HuH-7.5 (cell line): ENCODE results near the gene SMARCC2.

ENCODE experiments used
- DNase-seq: peaks from one replicate; pipeline ENCODE4 v3.0.0; 2011; ENCODE audit warnings: low spot score

Gene SMARCC2

DNA sequence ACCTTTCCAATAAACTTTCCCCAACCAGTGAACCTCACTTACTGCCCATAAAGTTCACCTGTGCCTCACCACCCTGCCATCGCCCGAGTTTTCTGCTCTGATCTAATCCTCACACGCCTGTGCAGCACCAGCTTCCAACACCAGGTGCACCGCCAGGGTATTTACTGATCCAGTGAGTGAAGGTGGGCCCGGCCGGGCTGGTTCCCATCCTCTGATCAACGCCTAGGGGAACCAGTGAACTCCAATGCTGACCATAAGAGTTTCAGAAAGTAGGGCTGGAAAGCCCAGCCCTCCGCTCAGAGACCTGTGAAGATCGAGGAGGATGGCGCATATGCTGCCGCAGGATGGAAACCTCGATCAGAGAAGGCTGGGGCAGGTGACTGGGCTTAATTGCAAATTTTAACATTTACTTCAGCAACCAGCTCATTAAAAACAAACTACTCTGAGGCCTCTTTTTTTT, 37.6 kb downstream of the SMARCC2 start:
- DNase-seq: peak; percentile 71

DNA sequence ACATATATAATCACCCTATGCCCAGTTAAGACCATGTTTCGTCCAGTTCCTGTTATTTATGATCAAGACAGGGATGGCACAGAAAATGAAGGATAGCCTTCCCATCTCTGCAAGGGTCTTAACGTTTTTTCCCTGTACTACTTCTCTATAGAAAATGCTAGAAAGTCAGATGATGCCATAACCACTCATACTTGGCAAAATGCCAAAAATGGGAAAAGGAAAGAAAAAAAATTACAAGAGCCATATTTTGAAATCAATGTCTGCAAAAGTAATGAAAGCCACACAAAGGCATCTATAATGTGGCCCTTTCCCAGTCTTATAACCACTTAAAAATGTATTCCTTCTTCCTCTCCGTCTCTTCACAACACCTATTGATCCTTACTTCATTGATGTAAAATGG, 38.7 kb downstream of the SMARCC2 start:
- no peak for DNase-seq

DNA sequence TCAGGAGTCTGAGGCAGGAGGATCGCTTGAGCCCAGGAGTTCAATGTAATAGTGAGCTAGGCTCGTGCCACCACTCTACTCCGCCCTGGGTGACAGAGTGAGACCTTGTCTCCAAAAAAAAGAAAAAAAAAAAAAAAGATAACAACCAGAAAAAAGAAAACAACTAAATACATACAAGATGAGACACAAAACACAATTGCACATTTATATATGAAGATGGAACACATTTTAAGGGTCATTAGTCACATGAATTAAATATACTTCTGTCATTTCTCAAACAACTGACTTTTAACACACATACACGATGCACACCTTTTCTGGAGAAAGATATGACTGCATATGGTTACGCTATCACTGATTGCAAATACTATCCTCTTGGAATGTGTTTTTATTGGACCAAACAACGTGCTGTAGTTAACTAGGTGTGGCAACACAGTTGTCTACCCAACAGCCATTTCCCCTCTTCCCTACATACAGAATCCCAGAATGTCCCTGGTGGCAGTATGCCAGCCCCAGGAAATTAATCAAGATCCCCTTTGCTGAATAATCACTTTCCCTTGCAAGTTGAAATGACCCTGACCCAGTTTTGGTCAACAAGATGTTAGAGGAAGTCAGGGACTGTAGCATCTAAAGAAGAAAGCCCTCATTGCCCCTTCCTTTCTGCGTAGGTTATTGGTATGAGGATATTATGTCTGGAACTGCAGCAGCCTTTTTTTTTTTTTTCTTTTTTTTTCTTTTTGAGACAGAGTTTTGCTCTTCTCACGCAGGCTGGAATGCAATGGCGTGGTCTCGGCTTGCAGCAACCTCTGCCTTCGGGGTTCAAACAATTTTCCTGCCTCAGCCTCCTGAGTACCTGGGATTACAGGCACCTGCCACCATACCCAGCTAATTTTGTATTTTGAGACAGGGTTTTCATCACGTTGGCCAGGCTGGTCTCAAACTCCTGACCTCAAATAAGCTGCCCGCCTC, 42.5 kb downstream of the SMARCC2 start:
- no peak for DNase-seq

DNA sequence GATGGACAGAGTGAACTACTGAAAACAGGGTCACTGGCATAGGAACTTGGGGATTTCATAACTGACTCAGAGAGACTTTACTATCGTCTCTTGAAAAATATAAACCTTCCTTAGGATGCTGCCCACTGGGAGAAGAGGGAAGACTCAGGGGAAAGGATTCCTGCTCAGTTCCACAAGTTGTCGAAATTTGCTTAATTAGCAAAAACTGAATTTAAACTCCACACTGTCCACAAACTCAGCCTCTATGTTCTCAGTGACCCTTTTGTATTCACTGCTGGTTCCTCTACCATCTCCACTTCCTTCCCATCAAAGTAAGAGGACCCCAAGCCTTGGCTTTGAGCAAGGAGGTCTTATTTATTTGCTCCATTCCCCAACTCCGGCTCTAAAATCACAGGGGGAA, 44.1 kb downstream of the SMARCC2 start:
- no peak for DNase-seq

DNA sequence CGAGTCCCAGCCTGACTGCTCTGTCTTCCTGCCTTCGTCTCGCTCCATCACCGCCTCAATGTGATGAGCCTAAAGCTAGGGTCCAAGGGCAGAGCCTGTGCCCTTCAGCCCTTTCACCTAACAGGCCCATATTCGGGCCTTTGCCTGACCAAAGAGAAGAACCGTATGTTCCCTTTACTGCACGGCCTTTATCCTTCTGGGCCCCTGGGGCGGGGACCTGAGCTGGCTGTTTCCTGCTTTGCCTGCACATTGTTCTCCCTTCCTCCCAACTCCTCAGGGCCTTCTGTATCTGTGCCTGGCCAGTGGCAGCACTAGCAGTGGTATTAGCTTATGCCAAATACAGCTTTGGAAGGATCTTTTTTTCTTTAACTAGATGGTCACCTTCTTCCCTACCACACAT, 45.4 kb downstream of the SMARCC2 start:
- no peak for DNase-seq

DNA sequence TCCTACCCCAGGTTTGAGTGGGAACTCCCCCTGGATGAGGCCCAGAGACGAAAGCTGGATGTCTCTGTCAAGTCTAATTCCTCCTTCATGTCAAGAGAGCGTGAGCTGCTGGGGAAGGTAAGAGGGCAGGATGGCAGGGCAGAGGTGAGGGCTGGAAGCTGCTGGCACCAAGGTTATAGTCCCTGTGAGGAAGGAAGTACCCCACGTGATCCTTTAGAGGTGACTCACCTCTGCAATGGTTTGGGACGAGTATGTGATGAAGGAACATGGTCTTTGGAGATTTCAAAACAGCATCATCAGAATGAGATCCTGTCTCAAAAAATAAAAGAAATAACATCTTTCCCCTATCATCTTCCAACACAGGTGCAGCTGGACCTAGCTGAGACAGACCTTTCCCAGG, 46.1 kb downstream of the SMARCC2 start:
- DNase-seq: no peak

DNA sequence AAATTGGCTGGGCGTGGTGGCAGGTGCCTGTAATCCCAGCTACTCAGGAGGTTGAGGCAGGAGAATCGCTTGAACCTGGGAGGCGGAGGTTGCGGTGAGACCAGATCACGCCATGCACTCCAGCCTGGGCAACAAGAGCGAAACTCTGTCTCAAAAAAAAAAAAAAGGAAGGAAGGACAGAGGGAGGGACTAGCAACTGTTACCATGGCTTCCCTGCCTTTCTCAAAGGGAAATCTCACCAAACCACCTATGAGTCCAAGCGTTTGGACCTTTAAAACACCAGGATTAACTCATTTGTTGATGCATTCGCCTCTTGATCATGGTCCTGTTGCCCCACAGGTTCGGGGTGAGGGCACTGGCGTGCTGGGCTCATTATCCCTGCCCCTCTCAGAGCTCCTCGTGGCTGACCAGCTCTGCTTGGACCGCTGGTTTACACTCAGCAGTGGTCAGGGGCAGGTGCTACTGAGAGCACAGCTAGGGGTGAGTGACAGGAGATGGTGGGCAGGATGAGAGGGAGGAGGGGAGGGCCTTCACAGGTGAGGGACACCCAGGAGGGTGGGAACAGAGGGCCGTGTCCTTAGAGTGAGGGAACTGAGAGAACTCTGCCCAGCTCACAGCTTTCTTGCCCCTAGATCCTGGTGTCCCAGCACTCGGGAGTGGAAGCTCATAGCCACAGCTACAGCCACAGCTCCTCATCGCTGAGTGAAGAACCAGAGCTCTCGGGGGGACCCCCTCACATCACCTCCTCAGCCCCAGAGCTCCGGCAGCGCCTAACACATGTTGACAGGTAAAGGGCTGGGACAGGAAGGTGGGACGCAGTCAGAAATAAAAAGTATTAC, 47.1 kb downstream of the SMARCC2 start:
- no peak for DNase-seq

DNA sequence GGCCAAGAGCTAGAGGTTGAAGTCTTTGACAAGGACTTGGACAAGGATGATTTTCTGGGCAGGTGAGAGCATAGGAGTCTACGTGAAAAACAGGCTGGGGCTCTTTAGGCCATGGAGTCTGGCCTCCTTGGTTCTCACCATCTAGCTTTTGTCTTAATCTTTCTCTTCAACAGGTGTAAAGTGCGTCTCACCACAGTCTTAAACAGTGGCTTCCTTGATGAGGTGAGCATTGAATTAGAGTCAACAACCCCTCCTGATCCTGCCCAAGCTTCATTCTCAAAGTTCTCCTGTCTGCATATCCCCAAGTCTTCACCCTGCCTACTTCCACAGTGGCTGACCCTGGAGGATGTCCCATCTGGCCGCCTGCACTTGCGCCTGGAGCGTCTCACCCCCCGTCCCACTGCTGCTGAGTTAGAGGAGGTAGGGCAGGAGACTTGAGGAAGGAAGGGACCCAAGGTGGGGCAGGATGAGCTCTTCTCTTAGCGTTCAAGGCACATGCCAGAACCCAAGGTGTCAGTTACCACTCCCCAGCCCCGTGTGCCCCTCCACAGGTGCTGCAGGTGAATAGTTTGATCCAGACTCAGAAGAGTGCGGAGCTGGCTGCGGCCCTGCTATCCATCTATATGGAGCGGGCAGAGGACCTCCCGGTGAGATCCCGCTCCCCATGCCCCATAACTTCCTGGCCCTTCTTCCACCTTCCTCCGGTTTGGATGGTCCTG, 51.3 kb downstream of the SMARCC2 start:
- DNase-seq: no peak

DNA sequence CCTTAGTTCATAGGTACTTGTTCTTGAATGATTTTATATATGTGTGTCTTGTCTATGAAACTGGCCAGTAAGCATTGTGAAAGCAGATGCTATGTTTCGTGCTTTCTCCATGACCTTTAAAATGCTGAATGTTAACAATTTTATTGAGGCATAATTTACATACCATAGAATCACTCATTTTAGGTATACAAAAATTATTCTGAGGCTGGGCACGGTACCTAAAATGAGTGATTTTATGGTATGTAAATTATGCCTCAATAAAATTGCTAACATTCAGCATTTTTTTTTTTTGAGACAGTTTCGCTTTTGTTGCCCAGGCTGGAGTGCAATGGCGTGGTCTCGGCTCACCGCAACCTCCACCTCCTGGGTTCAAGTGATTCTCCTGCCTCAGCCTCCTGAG, 54.4 kb downstream of the SMARCC2 start:
- DNase-seq: no peak

DNA sequence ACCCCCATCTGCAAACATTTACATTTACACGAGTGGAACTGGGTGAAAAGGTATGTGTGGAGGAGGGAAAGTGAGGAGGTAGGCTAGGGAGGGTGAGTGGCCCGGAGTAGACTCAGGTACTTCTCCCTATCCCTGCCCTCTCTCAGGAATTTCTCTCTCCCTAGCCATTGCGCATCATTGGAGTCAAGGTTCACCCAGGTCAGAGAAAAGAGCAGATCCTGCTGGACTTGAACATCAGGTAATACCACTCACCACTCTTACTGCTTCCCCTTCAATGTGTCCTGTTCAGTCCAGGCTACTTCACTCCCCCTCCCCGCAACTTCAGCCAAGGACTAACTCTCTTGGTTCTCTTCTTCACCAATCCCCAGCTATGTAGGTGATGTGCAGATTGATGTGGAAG, 58.4 kb downstream of the SMARCC2 start:
- no peak for DNase-seq

DNA sequence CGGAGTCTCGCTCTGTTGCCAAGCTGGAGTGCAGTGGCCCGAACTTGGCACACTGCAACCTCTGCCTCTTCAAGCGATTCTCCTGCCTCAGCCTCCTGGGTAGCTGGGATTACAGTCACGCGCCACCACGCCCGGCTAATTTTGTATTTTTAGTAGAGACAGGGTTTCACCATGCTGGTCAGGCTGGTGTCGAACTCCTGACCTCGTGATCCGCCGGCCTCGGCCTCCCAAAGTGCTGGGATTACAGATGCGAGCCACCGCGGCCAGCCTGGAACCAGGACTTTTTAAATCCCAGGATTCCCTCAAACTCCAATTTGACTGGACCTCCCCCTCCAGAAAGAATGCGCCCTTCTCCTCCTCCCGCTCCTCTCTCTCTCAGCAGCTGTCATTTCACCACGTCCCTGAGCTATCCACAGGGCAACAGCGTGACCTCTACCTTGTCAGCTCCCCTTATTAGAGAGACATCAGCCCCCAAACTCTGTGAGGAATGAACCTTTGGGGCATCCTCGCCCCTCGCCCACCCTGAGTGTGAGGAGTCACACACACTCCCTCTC, 59.3 kb downstream of the SMARCC2 start:
- no peak for DNase-seq

DNA sequence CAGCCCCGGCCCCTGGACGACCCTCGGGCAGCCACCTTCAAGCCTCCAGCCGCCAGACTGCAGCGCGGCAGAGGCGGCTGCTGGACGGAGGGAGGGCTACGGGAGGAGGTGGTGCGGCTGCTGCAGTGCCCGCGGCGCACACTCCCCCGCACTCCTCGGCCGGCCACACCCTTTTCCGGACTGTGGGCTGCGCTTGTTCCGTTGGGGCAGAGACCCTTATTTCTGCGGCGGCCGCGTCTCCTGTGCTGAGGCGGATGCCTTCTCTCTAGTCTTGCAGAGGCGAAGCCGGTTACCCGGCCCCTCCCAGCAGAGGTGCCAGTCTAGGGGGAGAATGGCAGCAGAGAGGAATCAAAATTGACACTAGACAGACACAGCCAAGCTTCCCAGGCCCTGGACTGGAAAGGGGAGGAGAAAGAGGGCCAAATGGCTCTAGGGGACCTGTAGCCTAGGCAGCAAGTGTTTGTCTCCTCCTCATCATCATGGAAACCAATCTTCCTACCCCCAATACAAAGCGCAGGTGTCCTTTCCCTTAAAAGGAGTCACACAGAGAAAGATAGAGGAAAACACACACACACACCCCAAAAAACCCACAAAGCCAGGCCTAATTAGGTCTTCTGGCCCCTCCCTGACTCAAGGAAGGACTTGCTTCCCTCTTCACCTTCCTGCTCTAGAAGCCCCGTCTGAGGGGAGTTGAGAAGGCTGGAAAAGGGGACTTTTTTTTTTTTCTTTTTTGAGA, 59.9 kb downstream of the SMARCC2 start:
- no peak for DNase-seq

DNA sequence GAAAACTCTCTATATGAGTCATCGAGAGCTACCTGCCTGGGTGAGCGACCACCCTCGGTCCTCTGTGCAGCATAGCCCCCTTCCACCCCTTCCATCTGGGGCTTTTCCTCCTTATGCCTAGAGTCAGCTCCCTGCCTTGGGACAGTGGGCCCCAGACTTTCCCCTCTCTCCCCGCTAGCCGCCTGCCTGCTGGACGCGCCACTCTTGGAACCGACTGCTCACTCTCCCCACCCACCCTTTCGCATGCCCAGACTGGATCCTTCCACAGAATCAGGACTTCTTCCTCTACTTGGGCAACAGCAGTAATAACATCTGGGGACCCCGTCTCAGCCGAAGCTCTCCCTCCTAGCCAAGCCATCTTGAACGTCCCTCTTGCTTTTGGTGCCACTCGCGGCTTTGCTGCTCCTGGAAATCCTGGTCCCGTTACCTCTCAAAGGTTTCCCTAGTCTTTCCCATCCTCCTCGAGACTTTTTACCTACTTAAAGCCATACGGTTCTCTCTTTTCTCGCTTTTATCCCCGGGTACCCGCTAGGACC, 60.5 kb downstream of the SMARCC2 start:
- DNase-seq: no peak

DNA sequence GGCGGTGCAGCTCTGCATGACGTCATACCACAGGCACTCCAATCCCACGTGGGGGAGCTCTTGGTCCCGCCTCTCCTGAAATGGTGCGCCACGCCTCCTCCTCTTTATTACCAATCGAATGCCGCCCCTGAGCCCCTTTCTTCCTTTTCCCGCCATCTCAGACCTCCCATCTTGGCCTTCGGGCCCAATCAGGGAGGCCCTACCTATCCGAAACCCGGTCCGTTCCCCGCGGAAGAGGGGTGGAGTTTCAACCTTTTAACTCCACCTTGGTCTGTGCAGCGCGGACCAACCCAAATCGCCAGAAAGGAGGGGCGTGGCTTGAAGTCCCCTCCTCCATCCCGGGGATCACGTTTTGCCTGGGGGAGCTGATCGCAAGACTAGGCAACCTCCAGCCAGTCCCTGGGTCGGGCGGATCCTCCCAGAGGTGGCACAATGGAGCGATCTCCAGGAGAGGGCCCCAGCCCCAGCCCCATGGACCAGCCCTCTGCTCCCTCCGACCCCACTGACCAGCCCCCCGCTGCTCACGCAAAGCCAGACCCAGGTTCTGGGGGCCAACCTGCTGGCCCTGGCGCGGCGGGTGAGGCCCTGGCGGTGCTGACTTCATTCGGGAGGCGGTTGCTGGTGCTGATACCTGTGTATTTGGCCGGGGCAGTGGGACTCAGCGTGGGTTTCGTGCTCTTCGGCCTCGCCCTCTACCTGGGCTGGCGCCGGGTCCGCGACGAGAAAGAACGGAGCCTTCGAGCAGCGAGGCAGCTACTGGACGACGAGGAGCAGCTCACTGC, 61.2 kb downstream of the SMARCC2 start, which contains the start of gene ESYT1:
TSS of gene ESYT1 (plus strand) at position 380 of the 782 bp plus-strand sequence. CDS start at position 433, 53 bp downstream.
- peak; percentile 92 for DNase-seq

DNA sequence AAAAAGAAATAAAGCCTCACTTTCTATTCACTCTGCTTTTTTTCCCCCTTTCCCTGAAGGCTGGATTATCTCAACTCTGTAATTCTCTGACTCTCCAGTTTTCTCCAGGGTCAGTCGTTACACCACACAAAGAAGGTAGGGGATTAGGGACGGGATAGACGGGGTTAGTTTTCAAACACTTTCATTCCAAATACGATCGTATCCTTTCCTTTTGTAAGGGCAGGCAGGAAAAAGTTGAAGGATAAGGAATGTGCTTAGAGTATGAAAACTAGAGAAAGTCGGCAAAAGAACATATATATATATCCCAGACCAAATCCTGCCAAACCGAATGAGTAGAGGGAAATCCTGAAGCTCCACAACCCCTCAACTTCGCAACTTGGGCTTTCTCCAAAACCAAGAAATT, 61.8 kb downstream of the SMARCC2 start:
- no peak for DNase-seq

DNA sequence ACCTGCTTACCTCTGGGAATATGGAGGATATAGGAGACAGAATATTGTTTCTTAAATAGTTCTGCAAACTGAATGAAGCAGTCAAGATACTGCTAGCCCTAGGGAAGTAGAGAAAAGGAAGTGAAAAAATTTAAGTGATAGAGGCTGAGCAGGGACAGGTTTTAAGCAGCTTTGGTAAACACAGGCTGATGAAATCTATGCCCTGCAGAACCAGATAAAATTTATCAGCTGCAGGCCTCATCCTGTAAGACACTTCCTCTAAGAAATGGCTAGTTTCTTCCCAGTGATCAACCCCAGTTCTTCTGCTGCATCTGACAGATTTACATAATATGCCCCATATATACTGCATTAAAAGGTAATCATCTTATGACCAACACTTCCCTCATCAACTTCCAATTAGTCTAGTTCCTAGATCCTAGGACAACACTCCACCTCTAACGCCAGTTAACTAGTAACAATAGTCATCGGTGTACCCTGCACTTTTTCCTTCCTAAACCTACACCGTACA, 62.5 kb downstream of the SMARCC2 start:
- no peak for DNase-seq

DNA sequence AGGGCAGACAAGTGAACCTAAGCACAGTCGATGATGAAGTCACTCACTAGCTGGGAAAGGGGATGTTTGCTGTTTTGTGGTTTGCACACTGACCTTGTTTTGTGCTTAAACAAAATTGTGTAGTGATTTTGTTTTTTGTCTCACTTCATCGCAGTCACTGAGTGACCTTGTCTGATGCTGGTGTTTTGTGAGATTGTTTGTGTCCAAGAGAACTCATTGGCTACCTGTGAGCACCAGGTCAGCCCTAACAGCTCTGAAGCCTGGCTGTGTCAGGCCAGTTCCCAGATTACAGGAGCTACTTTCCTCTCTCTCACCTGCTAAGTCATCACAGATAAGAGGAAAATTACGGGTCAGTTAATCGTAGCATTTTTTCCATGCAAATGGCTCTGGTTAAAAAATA, 65.2 kb downstream of the SMARCC2 start:
- DNase-seq: no peak

DNA sequence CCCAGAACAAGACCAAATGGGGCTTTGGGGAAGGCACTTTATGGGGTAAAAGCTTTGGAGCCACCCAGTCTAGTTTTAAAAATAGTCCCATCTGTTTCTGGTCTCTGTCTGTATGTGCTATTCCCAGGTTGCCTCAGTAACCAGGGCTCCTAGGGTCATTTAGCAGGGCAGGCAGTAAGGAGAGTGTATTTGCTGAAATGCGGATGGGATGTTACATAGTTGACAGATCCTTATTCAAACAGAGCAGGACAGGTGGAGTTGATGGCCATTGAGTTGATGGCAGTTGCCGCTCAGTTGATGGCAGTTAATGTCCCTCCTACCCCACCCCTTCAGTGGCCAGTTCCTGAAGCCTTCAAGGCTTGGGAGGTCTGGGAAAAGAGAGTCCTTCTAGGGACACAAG, 66.6 kb downstream of the SMARCC2 start:
- peak; percentile 49 for DNase-seq

DNA sequence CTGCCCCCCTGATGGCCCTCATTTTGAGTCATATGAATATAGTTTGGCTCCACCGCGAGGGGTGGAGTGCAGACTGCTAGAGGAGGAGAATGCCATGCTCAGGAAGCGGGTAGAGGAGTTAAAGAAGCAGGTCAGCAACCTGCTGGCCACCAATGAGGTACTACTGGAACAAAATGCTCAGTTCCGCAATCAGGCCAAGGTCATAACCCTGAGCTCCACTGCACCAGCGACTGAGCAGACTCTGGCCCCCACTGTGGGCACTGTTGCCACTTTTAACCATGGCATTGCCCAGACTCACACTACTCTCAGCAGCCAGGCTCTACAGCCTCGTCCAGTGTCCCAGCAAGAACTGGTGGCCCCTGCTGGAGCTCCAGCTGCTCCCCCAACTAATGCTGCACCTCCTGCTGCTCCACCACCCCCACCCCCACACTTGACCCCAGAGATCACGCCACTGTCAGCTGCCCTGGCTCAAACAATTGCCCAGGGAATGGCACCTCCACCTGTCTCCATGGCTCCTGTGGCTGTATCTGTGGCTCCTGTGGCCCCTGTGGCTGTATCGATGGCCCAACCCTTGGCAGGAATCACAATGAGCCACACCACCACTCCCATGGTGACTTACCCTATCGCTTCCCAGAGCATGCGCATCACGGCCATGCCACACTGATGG, 67.9 kb downstream of the SMARCC2 start:
- DNase-seq: no peak
